ENCODE results near the gene ALG14. TPM values are rescaled to one million over a fixed set of nuclear protein-coding genes. Genes with fewer than 3 reads are reported as not detected.

ALG14 gene
- total and polyA plus RNA-seq, 2 donors (not counting 1 experiment from before 2014, with no cell fraction given), result 0.92 to 2.6 TPM

DNA sequence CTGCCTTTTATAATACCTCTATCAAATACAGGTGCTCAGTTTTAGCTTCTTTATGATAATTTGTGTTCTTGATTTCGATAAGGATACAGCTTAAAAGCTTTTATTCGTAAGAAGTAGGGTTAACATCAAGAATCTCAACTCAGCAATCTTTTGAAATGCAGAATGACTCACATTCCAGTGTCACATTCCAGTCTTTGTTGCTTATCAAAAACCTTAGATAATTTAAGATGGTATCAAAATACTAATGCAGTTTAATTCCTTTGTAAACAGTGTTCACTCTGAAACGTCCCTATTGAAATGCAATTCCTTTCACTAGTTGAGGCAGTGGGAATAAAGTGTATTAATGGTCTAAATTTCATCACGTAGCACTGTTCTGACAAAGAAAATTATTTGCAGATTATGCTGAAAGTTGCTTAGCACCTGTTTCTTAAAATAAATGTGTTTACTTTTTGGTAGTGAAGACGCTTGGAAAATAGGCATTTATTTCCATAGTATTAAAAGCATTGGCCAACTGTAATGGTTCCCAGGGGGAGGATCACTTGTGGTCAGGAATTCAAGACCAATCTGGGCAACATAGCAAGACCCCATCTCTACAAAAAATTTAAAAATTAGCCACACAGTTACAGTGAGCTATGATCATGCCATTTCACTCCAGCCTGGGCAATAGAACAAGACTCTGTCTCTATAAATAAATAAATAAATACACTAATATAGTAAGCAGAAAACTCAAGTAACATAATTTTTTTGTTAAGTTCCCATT is 135.7 kb downstream of the ALG14 start:
- no peak overlapping the region for H3K4me3 ChIP-seq (ENCODE audit: control extremely low read depth in 1 of 5, extremely low read depth in 1 of 5, insufficient read depth in 1 of 5, low read depth in 2 of 5, low read length in 4 of 5)
- intact Hi-C loops (cut with micrococcal nuclease), result no loop called here
- DNase-seq (no peak), ATAC-seq (ENCODE audit: low read depth) (no peak)
- no peak overlapping the region for H3K27ac Mint-ChIP-seq
- no CpG with 5 or more reads among the region's 5 CpGs for WGBS (ENCODE audit: insufficient coverage)
- no peak overlapping the region for H3K9ac ChIP-seq (ENCODE audit: low read length)
- no peak overlapping the region for H3K4me3 Mint-ChIP-seq
- H3K4me2 ChIP-seq (replicated peaks; ENCODE audit: low read depth, low read length, poor library complexity, severe bottlenecking), result no peak overlapping the region
- no peaks in the 10 kb centered on the region for H3K79me2 ChIP-seq (ENCODE audit: control insufficient read depth, insufficient read depth, low read length)
- peaks cover 5% of the 10 kb centered on the region for H3K27me3 Mint-ChIP-seq
- no peaks in the 10 kb centered on the region for H3K4me1 ChIP-seq (ENCODE audit: control insufficient read depth in 2 of 2, insufficient read depth in 2 of 2, low read length in 2 of 2)
- no peaks in the 10 kb centered on the region for H3K36me3 ChIP-seq (replicated peaks in 1 of 2; ENCODE audit: control extremely low read depth in 1 of 2, control insufficient read depth in 1 of 2, extremely low read depth in 1 of 2, insufficient read depth in 2 of 2, low read length in 1 of 2)
- H3K4me1 Mint-ChIP-seq, result no peaks in the 10 kb centered on the region
- CTCF ChIA-PET, result no interaction called here
- no peaks in the 10 kb centered on the region for H4K20me1 ChIP-seq (ENCODE audit: control insufficient read depth, insufficient read depth, low read length, poor library complexity, severe bottlenecking)
- H3K9me3 Mint-ChIP-seq (ENCODE audit: insufficient read depth), result no peaks in the 10 kb centered on the region
- H3K9me3 ChIP-seq (ENCODE audit: control extremely low read depth in 1 of 3, control insufficient read depth in 2 of 3, insufficient read depth in 1 of 3, low read length in 2 of 3), result no peaks in the 10 kb centered on the region
- no peaks in the 10 kb centered on the region for H3K27me3 ChIP-seq (replicated peaks in 1 of 4; ENCODE audit: control extremely low read depth in 1 of 4, control insufficient read depth in 3 of 4, insufficient read depth in 4 of 4, low read length in 3 of 4)
- no peak overlapping the region for H2AFZ ChIP-seq (ENCODE audit: insufficient read depth, low read depth, low read length, poor library complexity, severe bottlenecking)
- no peak overlapping the region for H3K27ac ChIP-seq (ENCODE audit: low read length in 2 of 2)
- POLR2A ChIA-PET, result no interaction called here
- TF ChIP-seq EZH2 (IDR thresholded peaks at IDR 0.05; ENCODE audit: borderline replicate concordance, insufficient read depth, low read depth, low read length, poor library complexity, severe bottlenecking), result no peak
- TF ChIP-seq, protein P1, sequence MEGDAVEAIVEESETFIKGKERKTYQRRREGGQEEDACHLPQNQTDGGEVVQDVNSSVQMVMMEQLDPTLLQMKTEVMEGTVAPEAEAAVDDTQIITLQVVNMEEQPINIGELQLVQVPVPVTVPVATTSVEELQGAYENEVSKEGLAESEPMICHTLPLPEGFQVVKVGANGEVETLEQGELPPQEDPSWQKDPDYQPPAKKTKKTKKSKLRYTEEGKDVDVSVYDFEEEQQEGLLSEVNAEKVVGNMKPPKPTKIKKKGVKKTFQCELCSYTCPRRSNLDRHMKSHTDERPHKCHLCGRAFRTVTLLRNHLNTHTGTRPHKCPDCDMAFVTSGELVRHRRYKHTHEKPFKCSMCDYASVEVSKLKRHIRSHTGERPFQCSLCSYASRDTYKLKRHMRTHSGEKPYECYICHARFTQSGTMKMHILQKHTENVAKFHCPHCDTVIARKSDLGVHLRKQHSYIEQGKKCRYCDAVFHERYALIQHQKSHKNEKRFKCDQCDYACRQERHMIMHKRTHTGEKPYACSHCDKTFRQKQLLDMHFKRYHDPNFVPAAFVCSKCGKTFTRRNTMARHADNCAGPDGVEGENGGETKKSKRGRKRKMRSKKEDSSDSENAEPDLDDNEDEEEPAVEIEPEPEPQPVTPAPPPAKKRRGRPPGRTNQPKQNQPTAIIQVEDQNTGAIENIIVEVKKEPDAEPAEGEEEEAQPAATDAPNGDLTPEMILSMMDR (IDR thresholded peaks at IDR 0.05), result no peak

- DNase-seq, result no peak
- no peak overlapping the region for H3K4me2 ChIP-seq (replicated peaks; ENCODE audit: low read depth, low read length, poor library complexity, severe bottlenecking)
- no peak overlapping the region for H2AFZ ChIP-seq (ENCODE audit: insufficient read depth, low read depth, low read length, poor library complexity, severe bottlenecking)
- H3K79me2 ChIP-seq (ENCODE audit: control insufficient read depth, insufficient read depth, low read length), result no peaks in the 10 kb centered on the region
- POLR2A ChIA-PET, result no interaction called here
- no CpG with 5 or more reads among the region's 1 CpG for WGBS (ENCODE audit: insufficient coverage)
- H3K27ac Mint-ChIP-seq, result no peak overlapping the region
- H3K27ac ChIP-seq (ENCODE audit: low read length in 2 of 2), result no peak overlapping the region
- peaks cover 5% of the 10 kb centered on the region for H3K27me3 Mint-ChIP-seq
- H3K9me3 ChIP-seq (ENCODE audit: control extremely low read depth in 1 of 3, control insufficient read depth in 2 of 3, insufficient read depth in 1 of 3, low read length in 2 of 3), result no peaks in the 10 kb centered on the region
- no peaks in the 10 kb centered on the region for H3K4me1 ChIP-seq (ENCODE audit: control insufficient read depth in 2 of 2, insufficient read depth in 2 of 2, low read length in 2 of 2)
- no peak for ATAC-seq (ENCODE audit: low read depth)
- CTCF ChIA-PET, result no interaction called here
- no peak overlapping the region for H3K4me3 ChIP-seq (ENCODE audit: control extremely low read depth in 1 of 5, extremely low read depth in 1 of 5, insufficient read depth in 1 of 5, low read depth in 2 of 5, low read length in 4 of 5)
- H3K27me3 ChIP-seq (replicated peaks in 1 of 4; ENCODE audit: control extremely low read depth in 1 of 4, control insufficient read depth in 3 of 4, insufficient read depth in 4 of 4, low read length in 3 of 4), result no peaks in the 10 kb centered on the region
- H3K36me3 ChIP-seq (replicated peaks in 1 of 2; ENCODE audit: control extremely low read depth in 1 of 2, control insufficient read depth in 1 of 2, extremely low read depth in 1 of 2, insufficient read depth in 2 of 2, low read length in 1 of 2), result no peaks in the 10 kb centered on the region
- no peaks in the 10 kb centered on the region for H3K9me3 Mint-ChIP-seq (ENCODE audit: insufficient read depth)
- intact Hi-C loops (cut with micrococcal nuclease), result no loop called here
- H3K4me3 Mint-ChIP-seq, result no peak overlapping the region
- H3K4me1 Mint-ChIP-seq, result no peaks in the 10 kb centered on the region
- H3K9ac ChIP-seq (ENCODE audit: low read length), result no peak overlapping the region
- no peaks in the 10 kb centered on the region for H4K20me1 ChIP-seq (ENCODE audit: control insufficient read depth, insufficient read depth, low read length, poor library complexity, severe bottlenecking)
- TF ChIP-seq EZH2 (IDR thresholded peaks at IDR 0.05; ENCODE audit: borderline replicate concordance, insufficient read depth, low read depth, low read length, poor library complexity, severe bottlenecking), result no peak
- TF ChIP-seq, protein P1 (IDR thresholded peaks at IDR 0.05), result no peak
Observed at GRCh38 chr1:94935476-94935875, 137.3 kb downstream of the ALG14 start.
